NT2/D1 (cell line): ENCODE measurements around the gene MYO1D.

ENCODE experiments used
- SUZ12 ChIP-seq: IDR thresholded peaks from 2 replicates; pipeline ENCODE4 v1.6.1; 2011; ENCODE audit not compliant: insufficient read length, insufficient read depth; ENCODE audit errors: extremely low read depth
- YY1 ChIP-seq: IDR thresholded peaks from 2 replicates; pipeline ENCODE4 v1.6.1; 2011; ENCODE audit not compliant: insufficient read length, insufficient read depth
- ZNF274 ChIP-seq: IDR thresholded peaks from 2 replicates; pipeline ENCODE4 v1.6.1; 2011; ENCODE audit warnings: mild to moderate bottlenecking, low read depth, low read length

- TF ChIP-seq ZNF274: no peak
- TF ChIP-seq YY1: no peak
- no peak for TF ChIP-seq SUZ12
These were observed 268.7 kb downstream of the MYO1D start for GRCh38 chr17:32608267-32608666.
